Nephron (organoid): ENCODE data around the gene IL31.

Source experiments
- H3K27ac Mint-ChIP-seq, 3 experiments: 2 replicates each; pipeline ENCODE4 v1.8.0; 2020; ENCODE audit warnings: mixed read lengths in 3 of 3, mild to moderate bottlenecking in 2 of 3, moderate library complexity in 1 of 3
- H3K27me3 Mint-ChIP-seq: 2 replicates; pipeline ENCODE4 v1.8.0; 2021; ENCODE audit warnings: low read depth, mild to moderate bottlenecking, moderate library complexity, mixed read lengths
- H3K36me3 Mint-ChIP-seq: 2 replicates; pipeline ENCODE4 v1.8.0; 2020; ENCODE audit warnings: low read depth, mixed read lengths
- H3K4me1 Mint-ChIP-seq: 2 replicates; pipeline ENCODE4 v1.8.0; 2020; ENCODE audit warnings: mixed read lengths
- H3K4me3 Mint-ChIP-seq, 3 experiments: 2 replicates each; pipeline ENCODE4 v1.8.0; 2020; ENCODE audit warnings: mild to moderate bottlenecking in 3 of 3, mixed read lengths in 3 of 3, moderate library complexity in 2 of 3
- H3K9me3 Mint-ChIP-seq: 2 replicates; pipeline ENCODE4 v1.8.0; 2020; ENCODE audit warnings: mixed read lengths
- TF ChIP-seq, protein P1 (sequence below), 3 experiments: fragments of 200-600 bp; sonication (generic); IDR thresholded peaks; one replicate each; pipeline ENCODE4 v1.5.0; 2021; ENCODE audit warnings: antibody characterized with exemption in 3 of 3; ENCODE audit not compliant: unreplicated experiment in 3 of 3

The IL31 gene

DNA sequence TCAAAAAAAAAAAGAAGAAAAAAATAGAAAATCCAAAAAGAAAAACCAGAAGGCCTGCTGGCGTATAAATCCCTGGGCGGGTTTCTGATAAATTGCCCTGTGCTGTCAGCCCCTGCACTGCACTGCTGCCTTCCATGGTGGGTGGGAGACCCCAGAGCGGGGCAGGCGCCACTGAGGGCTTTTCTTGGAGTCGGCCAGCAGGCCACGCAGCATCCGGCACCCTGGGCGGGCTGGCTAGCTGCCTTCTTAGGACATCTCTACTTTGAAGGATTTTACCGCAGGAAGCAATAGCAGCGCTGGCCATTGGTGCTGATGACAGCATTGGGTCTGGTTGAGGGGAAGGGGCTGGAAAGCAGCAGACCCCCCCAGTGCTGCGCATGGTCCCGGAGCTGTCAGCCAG lies 29.1 kb downstream of the IL31 start:
- no peaks in the 10 kb centered on the region for H3K27me3 Mint-ChIP-seq
- H3K4me3 Mint-ChIP-seq: no peak overlapping the region
- no peak overlapping the region for H3K27ac Mint-ChIP-seq
- TF ChIP-seq, protein P1, sequence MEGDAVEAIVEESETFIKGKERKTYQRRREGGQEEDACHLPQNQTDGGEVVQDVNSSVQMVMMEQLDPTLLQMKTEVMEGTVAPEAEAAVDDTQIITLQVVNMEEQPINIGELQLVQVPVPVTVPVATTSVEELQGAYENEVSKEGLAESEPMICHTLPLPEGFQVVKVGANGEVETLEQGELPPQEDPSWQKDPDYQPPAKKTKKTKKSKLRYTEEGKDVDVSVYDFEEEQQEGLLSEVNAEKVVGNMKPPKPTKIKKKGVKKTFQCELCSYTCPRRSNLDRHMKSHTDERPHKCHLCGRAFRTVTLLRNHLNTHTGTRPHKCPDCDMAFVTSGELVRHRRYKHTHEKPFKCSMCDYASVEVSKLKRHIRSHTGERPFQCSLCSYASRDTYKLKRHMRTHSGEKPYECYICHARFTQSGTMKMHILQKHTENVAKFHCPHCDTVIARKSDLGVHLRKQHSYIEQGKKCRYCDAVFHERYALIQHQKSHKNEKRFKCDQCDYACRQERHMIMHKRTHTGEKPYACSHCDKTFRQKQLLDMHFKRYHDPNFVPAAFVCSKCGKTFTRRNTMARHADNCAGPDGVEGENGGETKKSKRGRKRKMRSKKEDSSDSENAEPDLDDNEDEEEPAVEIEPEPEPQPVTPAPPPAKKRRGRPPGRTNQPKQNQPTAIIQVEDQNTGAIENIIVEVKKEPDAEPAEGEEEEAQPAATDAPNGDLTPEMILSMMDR (IDR thresholded peaks at IDR 0.05; ENCODE audit: unreplicated experiment in 3 of 3): no peak
- no peaks in the 10 kb centered on the region for H3K4me1 Mint-ChIP-seq
- H3K9me3 Mint-ChIP-seq: no peaks in the 10 kb centered on the region
- H3K36me3 Mint-ChIP-seq: peaks cover 40% of the 10 kb centered on the region

DNA sequence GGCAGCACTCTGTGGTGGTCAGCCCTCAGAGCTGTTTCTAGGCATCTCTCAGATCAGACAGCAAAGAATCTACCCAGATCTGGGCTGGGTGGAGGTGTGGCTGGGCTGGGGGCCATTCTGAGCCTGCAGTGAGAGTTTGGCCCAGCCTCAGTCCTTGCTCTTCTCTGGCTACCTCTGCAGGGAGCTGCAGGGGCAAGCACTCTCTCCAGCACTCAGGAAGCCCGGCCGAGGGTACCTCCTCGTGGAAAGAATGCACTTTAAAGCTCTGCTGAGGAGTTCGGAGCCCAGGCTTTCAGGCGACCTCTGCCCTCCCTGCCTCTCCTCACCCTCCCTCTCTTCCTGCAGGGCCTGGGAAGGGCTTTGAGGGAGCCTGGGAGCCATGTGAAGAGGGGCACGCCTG lies 31.2 kb downstream of the IL31 start:
- Mint-ChIP-seq H3K36me3 (peaks cover 46% of the 10 kb centered on the region), H3K4me3 (no peak overlapping the region), H3K27me3 (peaks cover 3% of the 10 kb centered on the region), H3K27ac (no peak overlapping the region), H3K4me1 (no peaks in the 10 kb centered on the region), H3K9me3 (no peaks in the 10 kb centered on the region)
- TF ChIP-seq, protein P1 (IDR thresholded peaks at IDR 0.05; ENCODE audit: unreplicated experiment in 3 of 3): no peak

DNA sequence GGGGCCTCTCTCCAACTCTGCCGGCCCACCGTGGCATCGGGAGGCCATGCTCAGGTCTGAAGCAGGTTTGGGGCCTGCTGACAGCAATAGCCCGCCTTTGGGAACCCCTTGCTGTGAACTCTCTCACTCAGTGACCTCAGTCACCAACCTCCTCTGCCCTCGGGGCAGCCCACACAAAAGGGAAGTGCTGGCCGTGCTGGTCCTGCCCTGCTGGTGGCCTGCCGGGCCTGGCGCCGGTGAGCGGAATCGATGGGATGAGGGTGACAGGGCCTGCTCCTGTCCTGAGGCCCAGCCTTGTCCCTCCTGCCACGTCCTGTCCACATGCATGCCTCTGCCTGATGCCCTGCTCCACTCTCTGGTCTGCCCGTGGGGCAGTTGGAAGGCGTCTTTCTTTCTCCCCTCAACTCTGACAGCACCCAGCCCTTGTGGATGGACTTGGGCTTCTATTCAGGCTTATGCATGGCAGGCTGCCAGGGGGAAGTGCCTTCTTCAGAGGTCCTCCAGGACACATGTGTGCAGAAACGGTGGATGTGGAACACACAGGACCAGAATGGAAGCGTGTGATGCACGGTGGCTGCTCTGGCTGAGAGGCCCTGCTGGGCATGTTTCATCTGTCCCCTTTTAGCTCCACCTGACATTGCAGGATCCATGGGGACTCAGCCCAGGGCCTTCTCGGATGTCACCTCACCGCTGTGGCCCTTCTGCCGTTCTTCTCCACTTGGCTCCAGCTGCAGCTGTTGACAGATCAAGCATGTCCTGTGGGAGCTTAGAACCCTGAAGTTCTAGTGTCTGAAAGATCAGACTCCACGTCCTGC lies 31.9 kb downstream of the IL31 start:
- no peaks in the 10 kb centered on the region for H3K4me1 Mint-ChIP-seq
- no peak overlapping the region for H3K4me3 Mint-ChIP-seq
- peaks cover 46% of the 10 kb centered on the region for H3K36me3 Mint-ChIP-seq
- H3K27me3 Mint-ChIP-seq: peaks cover 3% of the 10 kb centered on the region
- TF ChIP-seq, protein P1 (IDR thresholded peaks at IDR 0.05; ENCODE audit: unreplicated experiment in 3 of 3): no peak
- H3K9me3 Mint-ChIP-seq: no peaks in the 10 kb centered on the region
- H3K27ac Mint-ChIP-seq: no peak overlapping the region

DNA sequence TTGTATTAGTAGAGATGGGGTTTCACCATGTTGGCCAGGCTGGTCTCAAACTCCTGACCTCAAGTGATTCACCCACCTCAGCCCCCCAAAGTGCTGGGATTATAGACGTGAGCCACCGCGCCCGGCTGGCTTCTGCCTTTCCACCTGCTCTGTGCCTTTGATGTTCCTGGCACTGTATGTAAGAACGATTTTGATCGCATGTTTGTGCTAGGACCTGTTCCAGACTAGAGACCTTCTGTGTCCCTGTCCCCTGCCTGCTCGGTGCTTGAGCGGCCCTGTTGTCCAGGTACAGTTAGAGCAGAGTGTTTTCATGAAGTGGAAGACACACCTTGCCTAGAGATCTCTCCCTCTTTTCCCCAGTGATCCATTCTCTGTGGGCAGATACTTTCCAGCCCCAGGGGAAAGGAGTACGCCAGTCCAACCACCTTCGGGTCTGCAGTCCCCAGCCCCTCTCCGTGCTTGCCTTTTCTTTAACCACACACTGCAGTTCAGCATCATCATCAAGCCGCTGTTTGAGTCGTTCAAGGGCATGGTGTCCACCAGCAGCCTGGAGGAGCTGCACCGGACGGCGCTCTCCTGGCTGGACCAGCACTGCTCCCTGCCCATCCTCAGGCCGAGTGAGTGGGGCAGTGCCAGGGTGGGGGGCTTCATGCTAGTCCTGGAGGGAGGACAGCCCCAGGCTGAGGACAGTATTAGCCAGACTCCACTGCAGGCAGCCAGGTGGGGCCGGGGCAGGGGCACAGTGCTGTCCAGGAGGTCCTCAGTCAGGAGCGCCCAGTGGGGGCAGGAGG lies 33.4 kb downstream of the IL31 start:
- Mint-ChIP-seq H3K4me1 (no peaks in the 10 kb centered on the region), H3K27ac (no peak overlapping the region), H3K9me3 (no peaks in the 10 kb centered on the region), H3K27me3 (peaks cover 3% of the 10 kb centered on the region), H3K36me3 (peaks cover 46% of the 10 kb centered on the region), H3K4me3 (no peak overlapping the region)
- TF ChIP-seq, protein P1 (IDR thresholded peaks at IDR 0.05; ENCODE audit: unreplicated experiment in 3 of 3): no peak

DNA sequence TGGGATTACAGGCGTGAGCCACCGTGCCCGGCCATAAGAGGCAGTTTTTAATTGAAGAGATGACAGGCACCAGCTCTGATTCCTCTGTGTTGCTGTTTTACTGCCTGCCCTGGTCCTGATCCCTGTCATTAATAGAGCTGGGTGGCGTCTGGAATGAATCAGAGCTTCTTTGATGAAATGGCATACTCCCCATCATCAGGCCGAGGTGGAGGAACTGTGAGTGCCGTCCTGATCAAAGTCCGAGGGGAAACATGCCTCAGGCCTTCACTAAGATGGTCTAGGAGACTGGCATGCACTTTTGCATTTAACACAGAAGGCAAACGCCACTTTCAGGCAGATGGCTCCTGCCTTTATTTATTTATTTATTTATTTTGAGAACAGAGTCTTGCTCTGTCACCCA lies 34.1 kb downstream of the IL31 start:
- peaks cover 47% of the 10 kb centered on the region for H3K36me3 Mint-ChIP-seq
- no peaks in the 10 kb centered on the region for H3K4me1 Mint-ChIP-seq
- no peak overlapping the region for H3K4me3 Mint-ChIP-seq
- TF ChIP-seq, protein P1 (IDR thresholded peaks at IDR 0.05; ENCODE audit: unreplicated experiment in 3 of 3): no peak
- peaks cover 3% of the 10 kb centered on the region for H3K27me3 Mint-ChIP-seq
- no peaks in the 10 kb centered on the region for H3K9me3 Mint-ChIP-seq
- no peak overlapping the region for H3K27ac Mint-ChIP-seq
